Measurements from ENCODE around the gene ULBP2.
"Not testable (repeated sequence)": the region's sequence is repeated elsewhere in the genome, so short reads cannot be mapped to it uniquely, and the experiment has no call there.

ULBP2 gene

GRCh38 chr6:149983145-149983544 lies 41.3 kb downstream of the ULBP2 start:
- H3K4me3 ChIP-seq, result no peak overlapping the region
- no peak overlapping the region for H3K9ac ChIP-seq (ENCODE audit: insufficient read length)
- DNase-seq (ENCODE audit: low read depth, low spot score), result no peak
- no peak for TF ChIP-seq EZH2 (IDR thresholded peaks at IDR 0.05)
- TF ChIP-seq FOXP2 (optimal IDR thresholded peaks at IDR 0.05; ENCODE audit: control extremely low read depth, extremely low read length, insufficient read depth), result no peak
- TF ChIP-seq POLR2AphosphoS5 (IDR thresholded peaks at IDR 0.05; ENCODE audit: borderline replicate concordance, low read depth, low read length), result no peak
- H3K27ac ChIP-seq, result no peak overlapping the region
- H3K36me3 ChIP-seq (ENCODE audit: insufficient read depth, low read length), result no peaks in the 10 kb centered on the region
- H3K9me3 ChIP-seq (ENCODE audit: low read depth, low read length), result no peaks in the 10 kb centered on the region

GRCh38 chr6:149984773-149985172 lies 43.0 kb downstream of the ULBP2 start:
- Histone ChIP-seq H3K36me3 (ENCODE audit: insufficient read depth, low read length) (no peaks in the 10 kb centered on the region), H3K9ac (ENCODE audit: insufficient read length) (no peak overlapping the region)

GRCh38 chr6:149985481-149985937 lies 43.7 kb downstream of the ULBP2 start:
- H3K9me3 ChIP-seq (ENCODE audit: low read depth, low read length), result no peaks in the 10 kb centered on the region
- TF ChIP-seq EZH2 (IDR thresholded peaks at IDR 0.05), result no peak
- TF ChIP-seq FOXP2 (optimal IDR thresholded peaks at IDR 0.05; ENCODE audit: control extremely low read depth, extremely low read length, insufficient read depth), result no peak
- TF ChIP-seq POLR2AphosphoS5 (IDR thresholded peaks at IDR 0.05; ENCODE audit: borderline replicate concordance, low read depth, low read length), result no peak
- no peak overlapping the region for H3K9ac ChIP-seq (ENCODE audit: insufficient read length)
- H3K27ac ChIP-seq, result no peak overlapping the region
- no peaks in the 10 kb centered on the region for H3K36me3 ChIP-seq (ENCODE audit: insufficient read depth, low read length)
- no peak for DNase-seq (ENCODE audit: low read depth, low spot score)
- H3K4me3 ChIP-seq, result no peak overlapping the region

More at GRCh38 chr6:149984773-149985172, 43.0 kb downstream of the ULBP2 start:
- no peak for DNase-seq (ENCODE audit: low read depth, low spot score)
- Histone ChIP-seq H3K4me3 (no peak overlapping the region), H3K27ac (no peak overlapping the region), H3K9me3 (ENCODE audit: low read depth, low read length) (no peaks in the 10 kb centered on the region)
- no peak for TF ChIP-seq POLR2AphosphoS5 (IDR thresholded peaks at IDR 0.05; ENCODE audit: borderline replicate concordance, low read depth, low read length)
- no peak for TF ChIP-seq FOXP2 (optimal IDR thresholded peaks at IDR 0.05; ENCODE audit: control extremely low read depth, extremely low read length, insufficient read depth)
- no peak for TF ChIP-seq EZH2 (IDR thresholded peaks at IDR 0.05)

GRCh38 chr6:149987602-149988107 lies 45.8 kb downstream of the ULBP2 start:
- Histone ChIP-seq H3K27ac (no peak overlapping the region), H3K9ac (ENCODE audit: insufficient read length) (no peak overlapping the region), H3K9me3 (ENCODE audit: low read depth, low read length) (no peaks in the 10 kb centered on the region), H3K4me3 (no peak overlapping the region), H3K36me3 (ENCODE audit: insufficient read depth, low read length) (no peaks in the 10 kb centered on the region)
- DNase-seq (ENCODE audit: low read depth, low spot score), result no peak
- TF ChIP-seq POLR2AphosphoS5 (IDR thresholded peaks at IDR 0.05; ENCODE audit: borderline replicate concordance, low read depth, low read length) (no peak), EZH2 (IDR thresholded peaks at IDR 0.05) (peak; percentile 11)

GRCh38 chr6:149988550-149989346 lies 46.9 kb downstream of the ULBP2 start:
- Histone ChIP-seq H3K4me3 (no peak overlapping the region), H3K36me3 (ENCODE audit: insufficient read depth, low read length) (no peaks in the 10 kb centered on the region), H3K27ac (no peak overlapping the region), H3K9me3 (ENCODE audit: low read depth, low read length) (no peaks in the 10 kb centered on the region), H3K9ac (ENCODE audit: insufficient read length) (no peak overlapping the region)
- TF ChIP-seq POLR2AphosphoS5 (IDR thresholded peaks at IDR 0.05; ENCODE audit: borderline replicate concordance, low read depth, low read length), result no peak
- TF ChIP-seq EZH2 (IDR thresholded peaks at IDR 0.05), result no peak
- TF ChIP-seq FOXP2 (optimal IDR thresholded peaks at IDR 0.05; ENCODE audit: control extremely low read depth, extremely low read length, insufficient read depth), result no peak
- no peak for DNase-seq (ENCODE audit: low read depth, low spot score)

GRCh38 chr6:149990212-149990660 lies 48.4 kb downstream of the ULBP2 start:
- no peak for TF ChIP-seq POLR2AphosphoS5 (IDR thresholded peaks at IDR 0.05; ENCODE audit: borderline replicate concordance, low read depth, low read length)
- TF ChIP-seq EZH2 (IDR thresholded peaks at IDR 0.05), result no peak
- TF ChIP-seq FOXP2 (optimal IDR thresholded peaks at IDR 0.05; ENCODE audit: control extremely low read depth, extremely low read length, insufficient read depth), result no peak
- Histone ChIP-seq H3K9ac (ENCODE audit: insufficient read length) (no peak overlapping the region), H3K4me3 (peak overlapping the region; percentile 76)

GRCh38 chr6:149990661-149991471 lies 49.1 kb downstream of the ULBP2 start:
- no peak for DNase-seq (ENCODE audit: low read depth, low spot score)

More at GRCh38 chr6:149990212-149990660, 48.4 kb downstream of the ULBP2 start:
- no peak for DNase-seq (ENCODE audit: low read depth, low spot score)
- Histone ChIP-seq H3K9me3 (ENCODE audit: low read depth, low read length) (no peaks in the 10 kb centered on the region), H3K36me3 (ENCODE audit: insufficient read depth, low read length) (no peaks in the 10 kb centered on the region), H3K27ac (no peak overlapping the region)

GRCh38 chr6:149991472-149991795 lies 49.6 kb downstream of the ULBP2 start:
- H3K9ac ChIP-seq (ENCODE audit: insufficient read length); H3K9me3 ChIP-seq (ENCODE audit: low read depth, low read length); DNase-seq (ENCODE audit: low read depth, low spot score); H3K36me3 ChIP-seq (ENCODE audit: insufficient read depth, low read length); H3K27ac ChIP-seq: not testable (repeated sequence)
- H3K4me3 ChIP-seq, result peak overlapping the region; percentile 76; the same call in 1 of the 2 replicates

More at GRCh38 chr6:149990661-149991471, 49.1 kb downstream of the ULBP2 start:
- peak overlapping the region; percentile 76 for H3K4me3 ChIP-seq
- TF ChIP-seq POLR2AphosphoS5 (IDR thresholded peaks at IDR 0.05; ENCODE audit: borderline replicate concordance, low read depth, low read length) (no peak), EZH2 (IDR thresholded peaks at IDR 0.05) (peak; percentile 61)
- H3K9me3 ChIP-seq (ENCODE audit: low read depth, low read length), result no peaks in the 10 kb centered on the region
- no peak overlapping the region for H3K9ac ChIP-seq (ENCODE audit: insufficient read length)
- H3K36me3 ChIP-seq (ENCODE audit: insufficient read depth, low read length), result no peaks in the 10 kb centered on the region
- no peak overlapping the region for H3K27ac ChIP-seq
